BLaER1 treated with 17β-estradiol and CSF1 and Interleukin-3, amounts not matched to agents 10 nM and 100 nM (cell line): ENCODE measurements around the gene SCYL2.
"Not testable (repeated sequence)": the region's sequence is repeated elsewhere in the genome, so short reads cannot be mapped to it uniquely, and the experiment has no call there.

ENCODE experiments used
- H3K27ac ChIP-seq, 11 experiments: shearing (Covaris generic); formaldehyde crosslinking; 2 replicates each; pipeline ENCODE4 v1.8.1; 2022
- H3K27me3 ChIP-seq, 11 experiments: shearing (Covaris generic); formaldehyde crosslinking; 2 replicates each; pipeline ENCODE4 v1.8.1; 2022
- H3K36me3 ChIP-seq, 11 experiments: shearing (Covaris generic); formaldehyde crosslinking; 2 replicates each; pipeline ENCODE4 v1.8.1; 2022
- H3K4me1 ChIP-seq, 10 experiments: shearing (Covaris generic); formaldehyde crosslinking; 2 replicates each; pipeline ENCODE4 v1.8.1; 2022
- H3K4me2 ChIP-seq, 11 experiments: shearing (Covaris generic); formaldehyde crosslinking; 2 replicates each; pipeline ENCODE4 v1.8.1; 2022
- H3K4me3 ChIP-seq, 10 experiments: shearing (Covaris generic); formaldehyde crosslinking; 2 replicates each; pipeline ENCODE4 v1.8.1; 2022
- H3K9ac ChIP-seq, 11 experiments: shearing (Covaris generic); formaldehyde crosslinking; 2 replicates each; pipeline ENCODE4 v1.8.1; 2022
- H3K9me3 ChIP-seq, 11 experiments: shearing (Covaris generic); formaldehyde crosslinking; replicated peaks in 1 of 11; 2 replicates each; pipeline ENCODE4 v1.8.1; 2022
- H4K20me1 ChIP-seq, 11 experiments: shearing (Covaris generic); formaldehyde crosslinking; 2 replicates each; pipeline ENCODE4 v1.8.1; 2022
- Cebpa-rat ChIP-seq, 11 experiments: shearing (Covaris generic); IDR thresholded peaks; 2 replicates each; pipeline ENCODE4 v1.8.1; 2022

SCYL2 gene

GRCh38 chr12:100329800-100330199 is 62.8 kb downstream of the SCYL2 start:
- Histone ChIP-seq H4K20me1 (peaks cover 0 to 8% (median 0%) of the 10 kb centered on the region in 11 experiments; a peak in 1 of 22 replicates), H3K27ac (no peak overlapping the region), H3K9me3 (no peaks in the 10 kb centered on the region), H3K4me1 (no peaks in the 10 kb centered on the region), H3K9ac (no peak overlapping the region), H3K36me3 (peaks cover 70 to 98% (median 91%) of the 10 kb centered on the region in 11 experiments), H3K27me3 (no peaks in the 10 kb centered on the region), H3K4me3 (no peak overlapping the region), H3K4me2 (no peak overlapping the region)
- TF ChIP-seq Cebpa-rat (IDR thresholded peaks at IDR 0.05) = no peak

GRCh38 chr12:100331871-100332270 is 64.9 kb downstream of the SCYL2 start:
- no peak overlapping the region for H3K27ac ChIP-seq
- H4K20me1 ChIP-seq = peaks cover 0 to 8% (median 0%) of the 10 kb centered on the region in 11 experiments; a peak in 1 of 22 replicates
- H3K4me2 ChIP-seq = no peak overlapping the region
- no peak overlapping the region for H3K9ac ChIP-seq
- H3K4me3 ChIP-seq = no peak overlapping the region
- H3K9me3 ChIP-seq = no peaks in the 10 kb centered on the region
- H3K36me3 ChIP-seq = peaks cover 83 to 100% (median 98%) of the 10 kb centered on the region in 11 experiments
- no peaks in the 10 kb centered on the region for H3K4me1 ChIP-seq
- TF ChIP-seq Cebpa-rat (IDR thresholded peaks at IDR 0.05) = no peak
- no peaks in the 10 kb centered on the region for H3K27me3 ChIP-seq

GRCh38 chr12:100332852-100333251 is 65.9 kb downstream of the SCYL2 start:
- Histone ChIP-seq H3K36me3 (peaks cover 84 to 100% (median 98%) of the 10 kb centered on the region in 11 experiments), H3K9ac (no peak overlapping the region)
- no peak for TF ChIP-seq Cebpa-rat (IDR thresholded peaks at IDR 0.05)

GRCh38 chr12:100337299-100337698 is 70.3 kb downstream of the SCYL2 start:
- Histone ChIP-seq H4K20me1 (peaks cover 0 to 8% (median 0%) of the 10 kb centered on the region in 11 experiments; a peak in 1 of 22 replicates), H3K4me1 (no peaks in the 10 kb centered on the region), H3K36me3 (peaks cover 57 to 98% (median 82%) of the 10 kb centered on the region in 11 experiments), H3K27me3 (no peaks in the 10 kb centered on the region), H3K9ac (no peak overlapping the region), H3K4me3 (no peak overlapping the region), H3K27ac (no peak overlapping the region), H3K9me3 (peaks cover 0 to 2% (median 0%) of the 10 kb centered on the region in 11 experiments; a peak in 1 of 22 replicates), H3K4me2 (no peak overlapping the region)
- no peak for TF ChIP-seq Cebpa-rat (IDR thresholded peaks at IDR 0.05)

More at GRCh38 chr12:100332852-100333251, 65.9 kb downstream of the SCYL2 start:
- no peaks in the 10 kb centered on the region for H3K4me1 ChIP-seq
- no peak overlapping the region for H3K4me3 ChIP-seq
- H3K9me3 ChIP-seq = no peaks in the 10 kb centered on the region
- no peaks in the 10 kb centered on the region for H3K27me3 ChIP-seq
- H3K4me2 ChIP-seq = no peak overlapping the region
- peaks cover 0 to 8% (median 0%) of the 10 kb centered on the region in 11 experiments; a peak in 1 of 22 replicates for H4K20me1 ChIP-seq
- no peak overlapping the region for H3K27ac ChIP-seq

- Histone ChIP-seq H3K27ac (no peak overlapping the region), H3K4me1 (no peaks in the 10 kb centered on the region), H3K9ac (no peak overlapping the region), H4K20me1 (peaks cover 0 to 7% (median 0%) of the 10 kb centered on the region in 11 experiments; a peak in 1 of 22 replicates), H3K27me3 (no peaks in the 10 kb centered on the region), H3K9me3 (peaks cover 0 to 5% (median 0%) of the 10 kb centered on the region in 11 experiments; a peak in 1 of 22 replicates), H3K4me2 (no peak overlapping the region), H3K36me3 (peaks cover 53 to 97% (median 78%) of the 10 kb centered on the region in 11 experiments), H3K4me3 (no peak overlapping the region)
- no peak for TF ChIP-seq Cebpa-rat (IDR thresholded peaks at IDR 0.05)
These were observed 70.8 kb downstream of the SCYL2 start for GRCh38 chr12:100337727-100338126.

GRCh38 chr12:100339071-100339470 is 72.1 kb downstream of the SCYL2 start:
- H3K4me3 ChIP-seq = no peak overlapping the region
- H3K27ac ChIP-seq = no peak overlapping the region
- H3K4me1 ChIP-seq = no peaks in the 10 kb centered on the region
- peaks cover 0 to 5% (median 0%) of the 10 kb centered on the region in 11 experiments; a peak in 1 of 22 replicates for H3K9me3 ChIP-seq
- H3K4me2 ChIP-seq = no peak overlapping the region
- TF ChIP-seq Cebpa-rat (IDR thresholded peaks at IDR 0.05) = no peak
- peaks cover 42 to 84% (median 65%) of the 10 kb centered on the region in 11 experiments for H3K36me3 ChIP-seq
- no peaks in the 10 kb centered on the region for H3K27me3 ChIP-seq
- H4K20me1 ChIP-seq = no peaks in the 10 kb centered on the region
- no peak overlapping the region for H3K9ac ChIP-seq

GRCh38 chr12:100342897-100343296 is 75.9 kb downstream of the SCYL2 start:
- H3K27ac ChIP-seq, H3K4me1 ChIP-seq, H3K9ac ChIP-seq, H3K4me3 ChIP-seq, H3K4me2 ChIP-seq, H3K27me3 ChIP-seq, H4K20me1 ChIP-seq, H3K9me3 ChIP-seq: not testable (repeated sequence)
- peaks cover 13 to 46% (median 30%) of the 10 kb centered on the region in 11 experiments; a peak in 21 of 22 replicates for H3K36me3 ChIP-seq

- H4K20me1 ChIP-seq, H3K4me2 ChIP-seq, H3K4me3 ChIP-seq, H3K4me1 ChIP-seq, H3K27me3 ChIP-seq, H3K27ac ChIP-seq, H3K9ac ChIP-seq, H3K9me3 ChIP-seq: not testable (repeated sequence)
- H3K36me3 ChIP-seq = peaks cover under 1 to 31% (median 16%) of the 10 kb centered on the region in 11 experiments; a peak in 19 of 22 replicates
These were observed 77.4 kb downstream of the SCYL2 start for GRCh38 chr12:100344351-100344750.

- H3K27me3 ChIP-seq = no peaks in the 10 kb centered on the region
- no peak overlapping the region for H3K27ac ChIP-seq
- H3K4me2 ChIP-seq = no peak overlapping the region
- H4K20me1 ChIP-seq = no peaks in the 10 kb centered on the region
- H3K9ac ChIP-seq = no peak overlapping the region
- H3K36me3 ChIP-seq = peaks cover 0 to 23% (median 9%) of the 10 kb centered on the region in 11 experiments; a peak in 15 of 22 replicates
- no peaks in the 10 kb centered on the region for H3K4me1 ChIP-seq
- peaks cover 0 to 5% (median 0%) of the 10 kb centered on the region in 11 experiments; a peak in 1 of 22 replicates for H3K9me3 ChIP-seq
- no peak overlapping the region for H3K4me3 ChIP-seq
- no peak for TF ChIP-seq Cebpa-rat (IDR thresholded peaks at IDR 0.05)
These were observed 78.2 kb downstream of the SCYL2 start for GRCh38 chr12:100345020-100345767.
